Naive thymus-derived CD8-positive, alpha-beta T cell (primary cell): ENCODE results near the gene KRTAP5-3. TPM values are rescaled to one million over a fixed set of nuclear protein-coding genes. Genes with fewer than 3 reads are reported as not detected.

Experiments
- ATAC-seq, 2 donors: fragments of 150-1000 bp; cut with Tn5 transposase in 1 of 2; sonication (Bioruptor Pico), chemical (Tn5 transposase) in 1 of 2; 1 replicate in 1 of 2; 2 replicates in 1 of 2; pipeline ENCODE4 v1.10.0; 2021; ENCODE audit warnings: mild to moderate bottlenecking in 2 of 2, moderate library complexity in 2 of 2
- POLR2A ChIA-PET: fragments of 350-600 bp; sonication (Branson Sonifier 250); formaldehyde crosslinking; loops from one replicate; lab custom pipeline; 2021; ENCODE audit warnings: antibody characterized with exemption; lab: Charles Lee
- DNase-seq, 10 donors: peaks; one replicate each; pipeline versions ENCODE4 v3.0.0 to v3.0.0-alpha.2; 2020 to 2022
- H3K27ac Mint-ChIP-seq, 10 donors: one replicate each; pipeline ENCODE4 v1.8.0; 2020 to 2022; ENCODE audit warnings: mild to moderate bottlenecking in 10 of 10, mixed read lengths in 10 of 10, moderate library complexity in 4 of 10, inconsistent platforms in 1 of 10
- H3K27me3 Mint-ChIP-seq, 5 donors: one replicate each; pipeline ENCODE4 v1.8.0; 2021 to 2022; ENCODE audit warnings: mixed read lengths in 5 of 5
- H3K36me3 Mint-ChIP-seq, 3 donors: one replicate each; pipeline ENCODE4 v1.8.0; 2020 to 2022; ENCODE audit warnings: mixed read lengths in 3 of 3, mild to moderate bottlenecking in 2 of 3, inconsistent platforms in 1 of 3
- H3K4me1 Mint-ChIP-seq, 4 donors: one replicate each; pipeline ENCODE4 v1.8.0; 2021 to 2022; ENCODE audit warnings: mixed read lengths in 4 of 4
- H3K4me3 Mint-ChIP-seq, 10 donors: one replicate each; pipeline ENCODE4 v1.8.0; 2020 to 2022; ENCODE audit warnings: mild to moderate bottlenecking in 10 of 10, mixed read lengths in 10 of 10, moderate library complexity in 6 of 10, inconsistent platforms in 1 of 10
- H3K9me3 Mint-ChIP-seq, 9 donors: one replicate each; pipeline ENCODE4 v1.8.0; 2020 to 2022; ENCODE audit warnings: mixed read lengths in 9 of 9, mild to moderate bottlenecking in 3 of 9, inconsistent platforms in 1 of 9, moderate library complexity in 1 of 9
- polyA plus RNA-seq, 3 donors: library from polyadenylated mRNA; unstranded; fragments of 300-500 nt; fragmentation: Illumina TruSeq; gene quantifications; one replicate each; pipeline ENCODE4 v1.2.3, GENCODE V29; 2021
- total RNA-seq, 8 experiments: library from RNA in 2 of 8; stranded (reverse) in 2 of 8; gene quantifications; one replicate each; pipeline ENCODE4 v1.2.3 and lab custom pipeline; 2021 to 2026

KRTAP5-3 gene
- total and polyA plus RNA-seq, 5 experiments from 2014 or later: not detected

DNA sequence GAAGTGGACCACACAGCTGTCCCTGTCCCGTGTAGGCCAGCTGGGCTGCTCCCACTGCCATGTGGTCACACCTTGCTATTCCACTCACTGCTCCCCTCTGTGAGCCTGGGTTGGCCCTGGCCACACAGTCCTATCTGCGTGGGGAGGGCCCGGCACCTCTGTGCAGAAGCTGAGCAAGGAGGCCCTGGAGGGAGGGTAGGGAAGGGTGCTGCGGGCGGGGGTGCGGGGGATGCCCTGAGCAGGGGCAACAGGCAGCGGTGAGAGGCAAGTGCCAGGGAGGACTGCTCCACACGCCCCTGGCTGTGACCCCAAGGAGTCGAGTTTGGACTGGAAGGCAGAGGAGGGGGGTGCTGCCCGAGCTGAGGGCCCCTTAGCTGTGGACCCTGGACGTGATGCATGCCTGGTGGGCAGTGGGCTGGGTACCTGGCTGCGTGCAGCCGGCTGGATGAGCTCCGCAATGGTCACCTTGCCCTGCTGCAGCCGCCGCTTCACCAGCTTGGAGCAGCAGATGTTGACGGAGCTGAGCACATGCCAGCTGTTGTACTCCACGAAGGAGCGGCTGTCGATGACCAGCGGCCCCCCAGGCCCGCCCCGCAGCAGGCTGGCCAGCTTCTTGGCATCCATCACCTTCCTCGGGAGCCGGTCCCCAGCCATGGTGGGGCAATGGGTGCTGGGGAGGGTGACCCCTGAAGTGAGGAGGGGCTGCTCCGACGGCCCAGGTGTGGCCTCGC is 42.9 kb downstream of the KRTAP5-3 start:
- no peak for ATAC-seq

DNA sequence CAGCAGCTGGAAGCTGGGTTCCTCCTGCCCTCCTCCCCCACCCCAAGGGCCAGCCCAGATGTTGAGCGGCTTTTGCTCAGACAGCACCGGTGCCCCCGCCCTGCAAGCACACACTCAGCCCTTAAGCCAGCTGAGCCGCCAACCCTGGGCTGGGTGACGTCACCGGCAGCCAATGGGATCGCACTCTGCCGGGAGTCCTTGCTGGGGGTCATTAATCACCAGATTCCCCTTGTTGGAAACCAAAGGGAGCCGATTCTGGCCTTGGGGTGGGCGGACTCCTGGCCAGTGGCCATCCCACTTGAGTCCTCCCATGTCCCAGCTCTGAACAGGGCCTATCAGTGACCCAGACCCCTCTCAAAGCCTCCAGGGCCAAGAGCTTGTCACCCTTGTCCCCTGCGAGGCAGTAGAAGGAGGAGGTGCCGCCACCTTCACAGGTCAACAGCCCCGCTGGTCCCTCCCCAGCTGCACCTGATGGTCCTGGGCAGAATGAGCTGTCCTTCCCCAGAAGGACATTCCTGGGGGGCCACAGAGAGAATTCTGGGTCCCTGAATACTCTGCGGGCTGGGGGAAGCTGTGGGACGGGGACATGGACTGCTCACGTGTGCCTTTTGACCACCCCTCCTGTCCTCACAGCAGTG is 43.6 kb downstream of the KRTAP5-3 start:
- no peaks in the 10 kb centered on the region for H3K9me3 Mint-ChIP-seq
- H3K4me3 Mint-ChIP-seq: peak overlapping the region in 1 of 10 donors; percentile 45
- peak in 1 of 2 donors; percentile 13 for ATAC-seq
- peaks cover 0 to 2% (median 0%) of the 10 kb centered on the region in 5 donors for H3K27me3 Mint-ChIP-seq
- peak in 1 of 10 donors; percentile 35 for DNase-seq
- H3K4me1 Mint-ChIP-seq: peaks cover 7 to 15% (median 12%) of the 10 kb centered on the region in 4 donors
- peaks cover 0 to 3% (median 0%) of the 10 kb centered on the region in 3 donors for H3K36me3 Mint-ChIP-seq
- H3K27ac Mint-ChIP-seq: peak overlapping the region in 2 of 10 donors; percentile 40 to 79
- POLR2A ChIA-PET: interaction anchor here (1.8 kb wide), 1 partner anchor 9 kb away, joined by 4 read pairs; no protein-coding TSS in a partner anchor

More for the DNA sequence above, 42.9 kb downstream of the KRTAP5-3 start:
- Mint-ChIP-seq H3K4me3 (peak overlapping the region in 1 of 10 donors; percentile 45), H3K27ac (peak overlapping the region in 2 of 10 donors; percentile 40 to 79), H3K4me1 (peaks cover 7 to 22% (median 15%) of the 10 kb centered on the region in 4 donors), H3K9me3 (no peaks in the 10 kb centered on the region), H3K27me3 (peaks cover 0 to 3% (median 0%) of the 10 kb centered on the region in 5 donors), H3K36me3 (peaks cover 0 to 3% (median 0%) of the 10 kb centered on the region in 3 donors)
- DNase-seq: peak in 1 of 10 donors; percentile 53
- POLR2A ChIA-PET: interaction anchor here (1.0 to 1.8 kb wide), 2 partner anchors 9 to 26 kb away, joined by 3 to 4 read pairs; no protein-coding TSS in a partner anchor

DNA sequence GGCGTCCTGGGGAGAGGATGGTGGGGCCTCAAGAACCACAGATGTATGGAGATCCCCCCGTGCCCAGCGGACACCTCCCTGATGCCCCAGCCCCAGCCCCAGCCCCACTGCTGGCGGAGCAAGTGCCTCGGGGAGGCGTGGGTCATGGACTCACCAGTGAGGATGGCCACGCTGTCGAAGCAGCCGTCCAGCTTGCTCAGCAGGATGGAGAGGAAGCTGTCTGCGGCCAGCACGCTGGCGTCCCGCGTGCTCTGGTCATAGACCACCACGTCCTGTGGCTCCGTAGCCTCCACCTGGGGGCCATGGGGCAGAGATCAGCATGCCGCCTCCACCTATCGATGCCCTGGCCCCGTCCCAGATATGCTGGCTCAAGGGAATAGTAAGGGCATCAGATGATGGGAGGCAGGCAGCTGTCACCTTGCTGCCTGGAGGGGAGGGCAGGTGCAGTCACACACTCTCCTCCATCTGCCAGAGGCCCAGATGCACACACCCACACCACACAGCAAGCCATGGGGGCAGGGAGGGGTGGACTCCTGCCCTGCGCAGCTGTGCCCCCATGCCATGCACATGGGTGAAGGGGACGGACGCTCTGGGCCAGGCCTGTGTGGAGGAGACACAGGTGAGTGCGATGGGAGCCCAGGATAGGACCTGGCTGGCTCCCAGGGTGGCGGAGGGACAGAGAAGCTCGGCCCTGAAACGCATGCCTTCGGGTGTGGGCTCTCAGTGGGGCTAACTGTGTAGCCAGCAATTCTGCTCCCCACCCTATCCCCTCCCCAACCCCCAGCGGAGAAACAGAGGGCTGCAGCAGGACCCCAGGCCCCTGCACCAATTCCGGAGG is 44.3 kb downstream of the KRTAP5-3 start:
- H3K4me1 Mint-ChIP-seq: peaks cover 2 to 8% (median 5%) of the 10 kb centered on the region in 4 donors
- peaks cover 0 to 3% (median 0%) of the 10 kb centered on the region in 3 donors for H3K36me3 Mint-ChIP-seq
- H3K4me3 Mint-ChIP-seq: no peak overlapping the region
- POLR2A ChIA-PET: interaction anchor here (1.8 kb wide), 1 partner anchor 8 kb away, joined by 4 read pairs; no protein-coding TSS in a partner anchor
- ATAC-seq (no peak), DNase-seq (peak in 1 of 10 donors; percentile 60)
- H3K27ac Mint-ChIP-seq: peak overlapping the region in 3 of 10 donors; percentile 59 to 70 (median 61)
- H3K9me3 Mint-ChIP-seq: no peaks in the 10 kb centered on the region
- peaks cover 0 to 2% (median 0%) of the 10 kb centered on the region in 5 donors for H3K27me3 Mint-ChIP-seq

DNA sequence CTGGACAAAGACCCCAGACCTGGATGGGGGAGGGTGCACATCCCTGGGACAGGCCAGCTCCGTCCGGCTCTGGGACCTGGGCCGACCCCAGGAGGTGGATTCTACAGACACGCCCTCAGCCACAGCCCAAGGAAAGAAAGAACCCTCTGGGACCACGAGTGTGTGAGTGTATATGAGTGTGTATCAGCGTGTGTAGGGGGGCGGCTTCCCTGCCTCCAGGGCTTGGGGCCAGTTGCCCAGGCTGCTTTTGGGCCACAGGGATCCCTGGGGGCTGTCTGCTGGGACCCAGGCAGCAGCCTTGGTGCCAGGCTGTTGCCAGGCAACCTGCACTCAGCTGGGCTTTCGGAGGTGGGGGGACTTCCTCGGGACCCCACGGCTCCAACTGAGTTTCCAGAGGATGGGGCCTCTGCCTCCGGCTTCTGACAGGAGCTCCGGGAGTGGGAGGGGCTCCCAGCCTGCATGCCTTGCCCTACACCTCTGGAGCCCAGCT is 45.1 kb downstream of the KRTAP5-3 start:
- peak overlapping the region in 2 of 10 donors; percentile 59 to 61 for H3K27ac Mint-ChIP-seq
- H3K9me3 Mint-ChIP-seq: no peaks in the 10 kb centered on the region
- DNase-seq: peak in 1 of 10 donors; percentile 46
- peaks cover 0 to 2% (median 0%) of the 10 kb centered on the region in 5 donors for H3K27me3 Mint-ChIP-seq
- POLR2A ChIA-PET: no interaction called here
- H3K36me3 Mint-ChIP-seq: peaks cover 0 to 5% (median 0%) of the 10 kb centered on the region in 3 donors
- no peak overlapping the region for H3K4me3 Mint-ChIP-seq
- no peak for ATAC-seq
- H3K4me1 Mint-ChIP-seq: peaks cover 0 to 2% (median under 1%) of the 10 kb centered on the region in 4 donors

DNA sequence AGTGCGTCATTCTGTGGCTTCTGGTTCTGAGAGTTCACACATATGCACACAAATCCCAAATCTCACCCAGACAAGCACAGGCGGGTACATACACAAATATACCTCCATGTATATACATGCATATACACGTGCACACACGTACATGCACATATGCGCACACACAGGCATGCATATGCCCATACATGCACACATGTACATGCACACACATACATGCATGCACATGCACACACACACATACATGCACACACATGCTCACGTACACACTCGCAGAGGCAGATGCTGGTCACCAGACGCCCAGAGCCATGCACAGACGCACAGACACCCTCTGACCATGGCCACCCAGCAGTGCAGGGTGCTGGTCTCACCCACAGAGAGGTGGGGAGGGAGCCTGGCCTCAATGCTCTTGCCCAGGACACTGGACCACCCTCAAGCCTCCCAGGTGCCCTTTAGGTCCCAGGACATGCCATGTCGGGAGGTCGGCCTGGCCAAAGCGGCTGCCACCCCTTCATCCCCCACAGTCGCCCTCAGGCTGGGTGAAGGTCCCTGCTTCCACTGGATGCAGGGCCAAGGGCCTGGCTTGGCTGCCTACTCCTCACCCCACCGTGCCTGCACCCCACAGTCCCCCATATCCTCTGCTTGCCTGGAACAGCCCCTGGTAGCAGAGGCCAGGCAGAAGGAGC is 45.7 kb downstream of the KRTAP5-3 start:
- H3K4me3 Mint-ChIP-seq: no peak overlapping the region
- peaks cover 0 to 2% (median 0%) of the 10 kb centered on the region in 5 donors for H3K27me3 Mint-ChIP-seq
- ATAC-seq: no peak
- H3K4me1 Mint-ChIP-seq: peaks cover 0 to 2% (median 0%) of the 10 kb centered on the region in 4 donors
- no peaks in the 10 kb centered on the region for H3K9me3 Mint-ChIP-seq
- H3K27ac Mint-ChIP-seq: peak overlapping the region in 1 of 10 donors; percentile 61
- peak in 1 of 10 donors; percentile 40 for DNase-seq
- POLR2A ChIA-PET: no interaction called here
- peaks cover 0 to 9% (median 2%) of the 10 kb centered on the region in 3 donors for H3K36me3 Mint-ChIP-seq

DNA sequence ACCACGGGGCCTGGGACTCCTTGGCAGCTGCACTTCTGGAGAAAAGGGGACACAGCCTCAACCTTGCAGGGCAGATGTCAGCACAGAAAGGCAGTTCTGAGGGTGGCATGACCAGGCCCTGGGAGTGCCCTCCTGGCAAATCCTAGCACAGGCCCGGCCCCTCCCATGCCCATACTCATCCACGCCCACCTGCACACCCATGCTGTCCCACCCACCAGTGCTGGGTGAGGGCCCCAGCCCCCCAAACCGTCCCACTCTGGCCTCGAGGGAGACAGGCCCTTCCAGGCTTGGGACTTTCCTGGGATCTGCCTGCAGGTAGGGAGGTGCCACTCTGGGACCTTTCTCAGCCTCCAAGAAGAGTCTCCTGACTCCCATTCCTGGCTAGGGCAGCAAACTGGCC is 46.3 kb downstream of the KRTAP5-3 start:
- Mint-ChIP-seq H3K27me3 (peaks cover 0 to 2% (median 0%) of the 10 kb centered on the region in 5 donors), H3K4me1 (peaks cover 0 to 2% (median 0%) of the 10 kb centered on the region in 4 donors), H3K36me3 (peaks cover 0 to 12% (median 3%) of the 10 kb centered on the region in 3 donors), H3K9me3 (no peaks in the 10 kb centered on the region), H3K4me3 (no peak overlapping the region), H3K27ac (peak overlapping the region in 1 of 10 donors; percentile 34)
- POLR2A ChIA-PET: no interaction called here
- DNase-seq (peak in 1 of 10 donors; percentile 45), ATAC-seq (no peak)

DNA sequence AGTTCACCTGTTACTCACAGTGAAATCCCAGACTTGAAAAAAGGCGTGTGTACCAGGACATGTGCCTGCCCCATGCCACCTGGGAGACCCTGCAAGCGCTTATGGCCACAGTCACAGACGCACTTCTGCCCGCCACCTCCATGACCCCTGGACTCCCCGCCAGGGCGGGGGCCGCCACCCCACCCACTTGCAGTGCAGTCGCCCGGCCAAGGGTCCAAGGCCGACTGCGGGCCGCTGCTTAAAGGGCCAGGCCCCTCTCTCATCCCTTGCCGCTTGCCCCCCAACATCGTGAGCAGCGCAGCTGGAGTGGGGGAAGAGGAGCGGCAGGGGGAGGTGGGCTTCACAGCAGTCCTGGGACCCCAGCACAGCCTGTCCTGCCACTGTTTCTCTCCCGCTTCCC is 47.0 kb downstream of the KRTAP5-3 start:
- Mint-ChIP-seq H3K27ac (no peak overlapping the region), H3K9me3 (no peaks in the 10 kb centered on the region), H3K36me3 (peaks cover 0 to 12% (median 3%) of the 10 kb centered on the region in 3 donors), H3K27me3 (peaks cover 0 to 2% (median 0%) of the 10 kb centered on the region in 5 donors), H3K4me1 (no peaks in the 10 kb centered on the region), H3K4me3 (no peak overlapping the region)
- ATAC-seq (no peak), DNase-seq (peak in 1 of 10 donors; percentile 13)
- POLR2A ChIA-PET: no interaction called here

DNA sequence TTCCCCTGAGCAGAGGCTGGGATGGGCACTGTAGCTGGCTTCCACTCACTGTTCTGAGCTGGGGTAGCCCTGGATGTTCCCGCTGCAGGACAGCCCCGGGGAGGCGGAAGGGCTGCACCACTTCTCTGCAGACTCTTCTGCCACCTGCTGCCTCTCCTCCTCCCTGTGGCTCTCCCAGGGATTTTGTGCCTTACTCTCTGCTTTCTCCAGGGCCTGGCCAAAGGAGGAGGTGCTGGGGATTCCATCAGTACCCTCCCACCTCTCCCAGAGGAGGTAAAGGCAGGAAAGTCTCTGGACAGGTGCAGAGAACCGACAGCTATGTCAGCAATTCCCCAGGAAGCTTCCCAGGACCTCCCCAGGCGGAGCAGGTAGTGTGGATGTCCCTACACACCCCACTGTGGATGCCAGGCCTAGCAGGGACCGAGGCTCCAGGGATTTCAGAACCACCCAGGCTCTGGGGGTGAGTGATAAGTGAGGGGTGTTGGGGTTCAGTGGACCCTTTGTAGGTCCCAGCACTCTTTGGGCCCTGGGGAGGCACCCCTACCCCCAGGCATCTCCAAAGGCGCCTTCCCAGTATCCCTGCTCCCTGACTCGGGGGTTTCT is 47.5 kb downstream of the KRTAP5-3 start:
- Mint-ChIP-seq H3K36me3 (peaks cover 0 to 10% (median 3%) of the 10 kb centered on the region in 3 donors), H3K9me3 (no peaks in the 10 kb centered on the region), H3K27me3 (peaks cover 0 to 2% (median 0%) of the 10 kb centered on the region in 5 donors), H3K4me3 (no peak overlapping the region), H3K27ac (peak overlapping the region in 1 of 10 donors; percentile 9), H3K4me1 (no peaks in the 10 kb centered on the region)
- POLR2A ChIA-PET: no interaction called here
- DNase-seq (peak in 1 of 10 donors; percentile 41), ATAC-seq (no peak)

- Mint-ChIP-seq H3K4me1 (no peaks in the 10 kb centered on the region), H3K27me3 (peaks cover 0 to 2% (median 0%) of the 10 kb centered on the region in 5 donors), H3K4me3 (no peak overlapping the region), H3K9me3 (no peaks in the 10 kb centered on the region), H3K36me3 (peaks cover 0 to 12% (median 3%) of the 10 kb centered on the region in 3 donors), H3K27ac (peak overlapping the region in 1 of 10 donors; percentile 9)
- POLR2A ChIA-PET: no interaction called here
- ATAC-seq: no peak
- DNase-seq: peak in 1 of 10 donors; percentile 56
These were observed 48.1 kb downstream of the KRTAP5-3 start for GRCh38 chr11:1560002-1560648.

DNA sequence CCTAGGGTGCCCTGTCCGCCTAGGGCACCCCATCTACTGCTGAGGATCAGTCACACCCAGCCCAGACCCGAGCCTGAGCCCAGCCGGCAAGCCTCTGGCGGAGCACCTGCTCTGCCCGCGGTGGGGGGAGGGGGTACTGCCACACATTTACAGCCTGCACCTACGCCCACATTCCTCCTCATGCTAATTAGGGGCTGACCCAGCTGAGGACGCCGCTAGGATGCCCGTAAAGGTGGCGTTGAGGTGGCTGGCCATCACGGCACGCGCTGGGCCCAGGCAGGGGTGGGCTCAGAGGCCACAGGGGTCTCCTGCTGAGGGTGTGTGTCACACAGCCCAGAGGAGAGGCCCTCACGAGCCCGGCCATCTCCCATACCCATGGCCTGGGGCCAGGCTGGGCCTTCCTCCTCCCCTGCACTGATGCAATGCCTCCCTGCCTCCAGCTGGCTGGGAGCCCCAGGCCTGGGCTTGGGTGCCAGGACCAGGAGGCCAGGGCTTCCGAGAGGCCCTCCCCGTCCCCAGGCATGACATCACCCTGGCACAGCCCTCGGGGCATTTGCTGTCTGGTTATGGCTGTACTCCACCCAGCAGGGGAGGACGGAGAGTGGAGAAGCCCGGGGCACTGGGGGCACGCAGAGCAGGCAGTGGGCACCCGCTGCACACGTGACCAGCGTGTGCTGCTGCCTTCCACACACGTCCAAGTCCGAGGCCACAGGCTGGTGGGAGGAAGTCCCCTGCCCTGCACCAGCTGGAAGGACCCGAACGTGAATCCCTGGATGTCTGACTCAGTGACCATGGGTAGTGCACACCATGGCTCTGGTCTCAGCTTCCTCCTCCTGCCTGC is 48.9 kb downstream of the KRTAP5-3 start:
- H3K27ac Mint-ChIP-seq: peak overlapping the region in 2 of 10 donors; percentile 25 to 30
- H3K4me1 Mint-ChIP-seq: no peaks in the 10 kb centered on the region
- H3K36me3 Mint-ChIP-seq: peaks cover 0 to 12% (median 3%) of the 10 kb centered on the region in 3 donors
- DNase-seq (peak in 1 of 10 donors; percentile 52), ATAC-seq (peak in 1 of 2 donors; percentile 8)
- H3K27me3 Mint-ChIP-seq: peaks cover 0 to 3% (median 1%) of the 10 kb centered on the region in 5 donors
- POLR2A ChIA-PET: interaction anchor here (1.2 kb wide), 1 partner anchor 11 kb away, joined by 3 read pairs; no protein-coding TSS in a partner anchor
- H3K4me3 Mint-ChIP-seq: no peak overlapping the region
- H3K9me3 Mint-ChIP-seq: no peaks in the 10 kb centered on the region
